ENCODE measurements around the gene RIC8B.

The RIC8B gene

DNA sequence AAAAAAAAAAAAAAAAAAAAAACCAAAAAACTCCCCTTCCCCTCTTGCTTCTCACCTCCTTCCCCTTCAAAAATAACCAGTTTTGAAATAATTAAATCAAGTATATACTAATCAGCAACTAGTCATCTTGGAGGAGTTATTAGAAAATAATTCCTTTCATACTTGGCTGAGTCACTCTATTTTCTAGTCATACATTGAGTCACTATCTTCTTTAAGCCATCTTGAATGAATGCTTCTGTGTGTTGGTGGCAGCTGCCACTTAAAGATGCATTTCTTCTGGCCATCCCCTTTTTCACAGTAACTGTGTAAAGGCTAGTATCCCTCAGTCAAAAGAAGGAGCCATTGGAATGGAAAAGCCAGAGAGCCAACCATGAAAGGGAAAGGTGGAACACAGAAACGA is 97.0 kb downstream of the RIC8B start:
- DNase-seq (ENCODE audit: extremely low spot score) = no peak
- POLR2A ChIA-PET = no interaction called here
- CTCF ChIA-PET = no interaction called here
- TF ChIP-seq L3MBTL2 (conservative IDR thresholded peaks at IDR 0.05) = no peak

DNA sequence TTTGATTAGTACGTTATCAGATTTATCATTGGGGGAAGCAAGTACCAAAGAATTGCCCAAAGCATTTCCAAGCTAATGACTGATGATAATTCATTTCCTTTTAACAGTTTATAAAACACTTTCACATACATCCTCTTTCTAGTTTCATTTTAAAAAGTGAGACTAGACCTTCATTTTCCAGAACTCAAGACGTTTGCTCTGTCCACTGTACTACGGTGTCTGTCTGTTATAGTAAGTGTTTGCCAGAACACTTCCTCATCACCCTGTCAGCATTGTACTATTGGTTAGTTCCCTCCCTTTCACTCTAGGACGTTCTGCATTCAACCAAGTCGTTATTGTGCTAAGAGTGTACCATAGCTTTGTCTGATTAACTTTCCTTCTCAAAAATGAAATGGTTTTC is 99.5 kb downstream of the RIC8B start:
- no peak for DNase-seq (ENCODE audit: extremely low spot score)
- CTCF ChIA-PET = no interaction called here
- POLR2A ChIA-PET = interaction anchor here (0.5 kb wide), 1 partner anchor 516 kb away, joined by 4 read pairs; no protein-coding TSS in a partner anchor
- no peak for TF ChIP-seq CTBP1 (IDR thresholded peaks at IDR 0.05; ENCODE audit: borderline replicate concordance)
- TF ChIP-seq, protein P1, sequence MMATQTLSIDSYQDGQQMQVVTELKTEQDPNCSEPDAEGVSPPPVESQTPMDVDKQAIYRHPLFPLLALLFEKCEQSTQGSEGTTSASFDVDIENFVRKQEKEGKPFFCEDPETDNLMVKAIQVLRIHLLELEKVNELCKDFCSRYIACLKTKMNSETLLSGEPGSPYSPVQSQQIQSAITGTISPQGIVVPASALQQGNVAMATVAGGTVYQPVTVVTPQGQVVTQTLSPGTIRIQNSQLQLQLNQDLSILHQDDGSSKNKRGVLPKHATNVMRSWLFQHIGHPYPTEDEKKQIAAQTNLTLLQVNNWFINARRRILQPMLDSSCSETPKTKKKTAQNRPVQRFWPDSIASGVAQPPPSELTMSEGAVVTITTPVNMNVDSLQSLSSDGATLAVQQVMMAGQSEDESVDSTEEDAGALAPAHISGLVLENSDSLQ (IDR thresholded peaks at IDR 0.05) = no peak
- TF ChIP-seq ZNF384 (IDR thresholded peaks at IDR 0.05) = no peak
- TF ChIP-seq FOXK2 (IDR thresholded peaks at IDR 0.05) = no peak
- TF ChIP-seq SP1 (IDR thresholded peaks at IDR 0.05) = no peak
- no peak for TF ChIP-seq FOXA1 (IDR thresholded peaks at IDR 0.05)
- TF ChIP-seq ELF4 (IDR thresholded peaks at IDR 0.05) = no peak
- TF ChIP-seq BHLHE40 (IDR thresholded peaks at IDR 0.05; ENCODE audit: borderline replicate concordance) = no peak
- no peak for TF ChIP-seq LEF1 (IDR thresholded peaks at IDR 0.05; ENCODE audit: borderline replicate concordance)
- TF ChIP-seq ARNT (IDR thresholded peaks at IDR 0.05) = no peak
- no peak for TF ChIP-seq L3MBTL2 (conservative IDR thresholded peaks at IDR 0.05)
- TF ChIP-seq FOXM1 (IDR thresholded peaks at IDR 0.05; ENCODE audit: borderline replicate concordance) = no peak
- TF ChIP-seq HDGF (IDR thresholded peaks at IDR 0.05; ENCODE audit: borderline replicate concordance) = no peak
- no peak for TF ChIP-seq NFRKB (IDR thresholded peaks at IDR 0.05)

DNA sequence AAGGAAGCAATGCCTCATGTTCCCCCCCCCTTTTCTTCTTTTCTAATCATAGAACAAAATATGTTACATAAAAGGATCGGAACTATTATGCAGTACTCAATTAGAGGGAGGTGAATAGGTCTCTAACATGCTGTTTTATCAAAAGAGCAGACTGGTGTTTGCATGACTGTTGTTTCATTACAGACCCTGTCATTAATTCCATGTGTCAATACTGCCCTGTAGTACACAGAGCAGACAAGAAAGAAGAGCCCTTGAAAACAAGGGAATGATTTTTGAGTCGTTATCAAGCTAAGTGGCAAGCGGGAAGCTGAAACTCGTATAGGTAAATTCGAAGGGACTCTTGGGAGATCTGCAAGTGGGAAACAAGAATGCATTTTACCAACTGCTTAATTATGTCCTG is 104.3 kb downstream of the RIC8B start:
- TF ChIP-seq HDGF (IDR thresholded peaks at IDR 0.05; ENCODE audit: borderline replicate concordance) (no peak), ARNT (IDR thresholded peaks at IDR 0.05) (no peak), SUZ12 (IDR thresholded peaks at IDR 0.05) (no peak), L3MBTL2 (conservative IDR thresholded peaks at IDR 0.05) (no peak), ELF4 (IDR thresholded peaks at IDR 0.05) (no peak), BHLHE40 (IDR thresholded peaks at IDR 0.05; ENCODE audit: borderline replicate concordance) (no peak), TARDBP (IDR thresholded peaks at IDR 0.05) (no peak), ZNF384 (IDR thresholded peaks at IDR 0.05) (no peak), CTBP1 (IDR thresholded peaks at IDR 0.05; ENCODE audit: borderline replicate concordance) (no peak), FOXK2 (IDR thresholded peaks at IDR 0.05) (no peak), LEF1 (IDR thresholded peaks at IDR 0.05; ENCODE audit: borderline replicate concordance) (no peak), FOXA1 (IDR thresholded peaks at IDR 0.05) (no peak)
- TF ChIP-seq, protein P1 (IDR thresholded peaks at IDR 0.05) = no peak
- CTCF ChIA-PET = no interaction called here
- POLR2A ChIA-PET = no interaction called here
- no peak for DNase-seq (ENCODE audit: extremely low spot score)

DNA sequence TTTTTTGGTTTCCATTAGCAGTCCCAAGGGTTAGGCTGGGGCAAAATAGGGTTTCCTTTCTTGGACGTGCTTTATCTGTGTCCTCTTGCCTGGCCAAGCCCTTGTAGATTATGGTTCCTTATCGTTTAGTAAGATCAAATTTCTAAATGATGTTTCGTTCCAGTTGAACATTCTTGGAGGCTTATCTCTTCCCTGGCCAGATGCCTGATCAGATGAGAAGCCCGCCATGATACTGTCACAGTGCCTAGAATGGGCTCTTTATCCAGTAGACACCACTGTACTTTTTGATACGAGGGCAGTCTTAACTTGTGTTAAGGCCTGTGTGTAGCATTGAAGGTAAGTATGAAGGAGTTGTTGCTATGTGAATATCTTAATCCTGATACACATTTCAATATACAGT is 105.1 kb downstream of the RIC8B start:
- CTCF ChIA-PET = no interaction called here
- DNase-seq (ENCODE audit: extremely low spot score) = no peak
- POLR2A ChIA-PET = no interaction called here
- no peak for TF ChIP-seq SP1 (IDR thresholded peaks at IDR 0.05)
- TF ChIP-seq FOXA1 (IDR thresholded peaks at IDR 0.05) = no peak
- TF ChIP-seq TARDBP (IDR thresholded peaks at IDR 0.05) = no peak
- no peak for TF ChIP-seq NFRKB (IDR thresholded peaks at IDR 0.05)
- TF ChIP-seq SUZ12 (IDR thresholded peaks at IDR 0.05) = no peak
- TF ChIP-seq, protein P1 (IDR thresholded peaks at IDR 0.05) = no peak
- no peak for TF ChIP-seq CTBP1 (IDR thresholded peaks at IDR 0.05; ENCODE audit: borderline replicate concordance)
- TF ChIP-seq ELF4 (IDR thresholded peaks at IDR 0.05) = no peak
- TF ChIP-seq LEF1 (IDR thresholded peaks at IDR 0.05; ENCODE audit: borderline replicate concordance) = no peak
- no peak for TF ChIP-seq BHLHE40 (IDR thresholded peaks at IDR 0.05; ENCODE audit: borderline replicate concordance)
- TF ChIP-seq FOXM1 (IDR thresholded peaks at IDR 0.05; ENCODE audit: borderline replicate concordance) = no peak
- no peak for TF ChIP-seq L3MBTL2 (conservative IDR thresholded peaks at IDR 0.05)
- no peak for TF ChIP-seq ZNF384 (IDR thresholded peaks at IDR 0.05)
- TF ChIP-seq ARNT (IDR thresholded peaks at IDR 0.05) = no peak
- no peak for TF ChIP-seq HDGF (IDR thresholded peaks at IDR 0.05; ENCODE audit: borderline replicate concordance)
- no peak for TF ChIP-seq FOXK2 (IDR thresholded peaks at IDR 0.05)

GRCh38 chr12:106883426-106883825 is 108.9 kb downstream of the RIC8B start:
- ChIA-PET CTCF (no interaction called here), POLR2A (no interaction called here)
- no peak for DNase-seq (ENCODE audit: extremely low spot score)
- TF ChIP-seq, protein P1 (IDR thresholded peaks at IDR 0.05) = no peak
- TF ChIP-seq L3MBTL2 (conservative IDR thresholded peaks at IDR 0.05) = no peak
- TF ChIP-seq ELF4 (IDR thresholded peaks at IDR 0.05) = no peak
- TF ChIP-seq HDGF (IDR thresholded peaks at IDR 0.05; ENCODE audit: borderline replicate concordance) = no peak
- TF ChIP-seq BHLHE40 (IDR thresholded peaks at IDR 0.05; ENCODE audit: borderline replicate concordance) = no peak
- no peak for TF ChIP-seq SUZ12 (IDR thresholded peaks at IDR 0.05)
- no peak for TF ChIP-seq LEF1 (IDR thresholded peaks at IDR 0.05; ENCODE audit: borderline replicate concordance)
- no peak for TF ChIP-seq ZNF384 (IDR thresholded peaks at IDR 0.05)
- TF ChIP-seq ARNT (IDR thresholded peaks at IDR 0.05) = no peak
- TF ChIP-seq NFRKB (IDR thresholded peaks at IDR 0.05) = no peak
- no peak for TF ChIP-seq CTBP1 (IDR thresholded peaks at IDR 0.05; ENCODE audit: borderline replicate concordance)
- TF ChIP-seq FOXA1 (IDR thresholded peaks at IDR 0.05) = no peak

- DNase-seq (ENCODE audit: extremely low spot score) = no peak
- ChIA-PET CTCF (no interaction called here), POLR2A (interaction anchor here (0.8 kb wide), 1 partner anchor 23 kb away, joined by 3 read pairs; no protein-coding TSS in a partner anchor)
These were observed 110.5 kb downstream of the RIC8B start for GRCh38 chr12:106885026-106885425.

More at GRCh38 chr12:106885026-106885425, 110.5 kb downstream of the RIC8B start:
- TF ChIP-seq FOXM1 (IDR thresholded peaks at IDR 0.05; ENCODE audit: borderline replicate concordance) (no peak), HDGF (IDR thresholded peaks at IDR 0.05; ENCODE audit: borderline replicate concordance) (no peak)

All from HEK293T (cell line).